ENCODE measurements around the gene EGFLAM. TPM values are rescaled to one million over a fixed set of nuclear protein-coding genes. Genes with fewer than 3 reads are reported as not detected.

EGFLAM gene
- total RNA-seq, 5 donors from 2014 or later (not counting 1 experiment from before 2014, with no cell fraction given), result not detected

GRCh38 chr5:38452201-38452600, 193.8 kb downstream of the EGFLAM start:
- Histone ChIP-seq H3K9me3 (no peaks in the 10 kb centered on the region), H3K36me3 (ENCODE audit: control insufficient read depth in 2 of 2, extremely low read depth in 1 of 2, insufficient read depth in 1 of 2, low read length in 1 of 2) (no peaks in the 10 kb centered on the region), H3K4me1 (ENCODE audit: control insufficient read depth in 1 of 2, extremely low read depth in 1 of 2, insufficient read depth in 2 of 2, low read length in 2 of 2) (peaks cover 10 to 45% of the 10 kb centered on the region in 2 experiments), H3K27me3 (replicated peaks in 1 of 2; ENCODE audit: control insufficient read depth in 2 of 2, extremely low read depth in 1 of 2, insufficient read depth in 2 of 2, low read length in 1 of 2) (peaks cover 5 to 64% of the 10 kb centered on the region in 2 experiments), H3K4me3 (ENCODE audit: control insufficient read depth in 1 of 2, extremely low read depth in 1 of 2, low read length in 1 of 2) (no peak overlapping the region), H3K27ac (ENCODE audit: low read length) (no peak overlapping the region)
- CTCF ChIA-PET, result interaction anchor here (2.6 to 4.3 kb wide), 2 partner anchors 11 kb away, joined by 11 to 43 read pairs; no protein-coding TSS in a partner anchor
- POLR2A ChIA-PET, result interaction anchor here in 1 of 2 donors (0.6 kb wide), 1 partner anchor 125 kb away, joined by 3 read pairs; no protein-coding TSS in a partner anchor
- ATAC-seq (replicated peaks in 1 of 4) (no peak), DNase-seq (no peak)
- Mint-ChIP-seq H3K4me3 (peak overlapping the region in 1 of 3 donors; percentile 69), H3K27ac (no peak overlapping the region), H3K4me1 (peaks cover 36 to 43% (median 42%) of the 10 kb centered on the region in 3 donors), H3K27me3 (peaks cover 66 to 78% of the 10 kb centered on the region in 2 donors), H3K9me3 (no peaks in the 10 kb centered on the region), H3K36me3 (no peaks in the 10 kb centered on the region)
- 96% methylated on average over 4 of the region's 4 CpGs for WGBS (ENCODE audit: insufficient coverage)

- Histone ChIP-seq H3K4me1 (ENCODE audit: control insufficient read depth in 1 of 2, extremely low read depth in 1 of 2, insufficient read depth in 2 of 2, low read length in 2 of 2) (peaks cover 10 to 45% of the 10 kb centered on the region in 2 experiments), H3K27ac (ENCODE audit: low read length) (no peak overlapping the region), H3K36me3 (ENCODE audit: control insufficient read depth in 2 of 2, extremely low read depth in 1 of 2, insufficient read depth in 1 of 2, low read length in 1 of 2) (no peaks in the 10 kb centered on the region), H3K9me3 (no peaks in the 10 kb centered on the region), H3K4me3 (ENCODE audit: control insufficient read depth in 1 of 2, extremely low read depth in 1 of 2, low read length in 1 of 2) (peak overlapping the region in 1 of 2 donors; percentile 39), H3K27me3 (replicated peaks in 1 of 2; ENCODE audit: control insufficient read depth in 2 of 2, extremely low read depth in 1 of 2, insufficient read depth in 2 of 2, low read length in 1 of 2) (peaks cover 7 to 67% of the 10 kb centered on the region in 2 experiments)
- DNase-seq, result peak; percentile 10 to 84 (median 44)
- Mint-ChIP-seq H3K27me3 (peaks cover 67 to 76% of the 10 kb centered on the region in 2 donors), H3K36me3 (no peaks in the 10 kb centered on the region), H3K4me1 (peaks cover 36 to 43% (median 42%) of the 10 kb centered on the region in 3 donors), H3K4me3 (peak overlapping the region in 2 of 3 donors; percentile 17 to 69), H3K27ac (peak overlapping the region in 1 of 2 donors; percentile 44), H3K9me3 (no peaks in the 10 kb centered on the region)
- ChIA-PET CTCF (interaction anchor here (0.5 to 4.3 kb wide), 7 partner anchors 10 to 1080 kb away, joined by 3 to 43 read pairs (median 4); no protein-coding TSS in a partner anchor), POLR2A (interaction anchor here in 1 of 2 donors (1.0 to 1.1 kb wide), 2 partner anchors 12 to 97 kb away, joined by 3 read pairs; no protein-coding TSS in a partner anchor)
- 0% methylated on average over 1 of the region's 3 CpGs for WGBS (ENCODE audit: insufficient coverage)
- ATAC-seq (replicated peaks in 1 of 4), result peak; percentile 87 to 98 (median 94)
Measured at GRCh38 chr5:38453506-38453905, 195.1 kb downstream of the EGFLAM start.

GRCh38 chr5:38453921-38454320, 195.6 kb downstream of the EGFLAM start:
- Histone ChIP-seq H3K4me1 (ENCODE audit: control insufficient read depth in 1 of 2, extremely low read depth in 1 of 2, insufficient read depth in 2 of 2, low read length in 2 of 2) (peaks cover 10 to 45% of the 10 kb centered on the region in 2 experiments), H3K4me3 (ENCODE audit: control insufficient read depth in 1 of 2, extremely low read depth in 1 of 2, low read length in 1 of 2) (peak overlapping the region in 1 of 2 donors; percentile 39), H3K27me3 (replicated peaks in 1 of 2; ENCODE audit: control insufficient read depth in 2 of 2, extremely low read depth in 1 of 2, insufficient read depth in 2 of 2, low read length in 1 of 2) (peaks cover 4 to 68% of the 10 kb centered on the region in 2 experiments), H3K36me3 (ENCODE audit: control insufficient read depth in 2 of 2, extremely low read depth in 1 of 2, insufficient read depth in 1 of 2, low read length in 1 of 2) (no peaks in the 10 kb centered on the region), H3K9me3 (no peaks in the 10 kb centered on the region), H3K27ac (ENCODE audit: low read length) (no peak overlapping the region)
- ATAC-seq (replicated peaks in 1 of 4) (no peak), DNase-seq (no peak)
- ChIA-PET POLR2A (interaction anchor here in 1 of 2 donors (1.0 to 1.1 kb wide), 2 partner anchors 12 to 96 kb away, joined by 3 read pairs; no protein-coding TSS in a partner anchor), CTCF (interaction anchor here (0.5 to 4.3 kb wide), 6 partner anchors 9 to 1081 kb away, joined by 3 to 43 read pairs (median 4); no protein-coding TSS in a partner anchor)
- Mint-ChIP-seq H3K27ac (peak overlapping the region in 1 of 2 donors; percentile 44), H3K27me3 (peaks cover 65 to 75% of the 10 kb centered on the region in 2 donors), H3K36me3 (no peaks in the 10 kb centered on the region), H3K4me3 (peak overlapping the region in 2 of 3 donors; percentile 17 to 69), H3K4me1 (peaks cover 35 to 43% (median 42%) of the 10 kb centered on the region in 3 donors), H3K9me3 (no peaks in the 10 kb centered on the region)
- WGBS (ENCODE audit: insufficient coverage), result 54% methylated on average over 5 of the region's 11 CpGs

GRCh38 chr5:38455796-38456330, 197.5 kb downstream of the EGFLAM start:
- Mint-ChIP-seq H3K4me1 (peaks cover 33 to 38% (median 38%) of the 10 kb centered on the region in 3 donors), H3K9me3 (no peaks in the 10 kb centered on the region), H3K27ac (no peak overlapping the region), H3K4me3 (no peak overlapping the region), H3K36me3 (no peaks in the 10 kb centered on the region), H3K27me3 (peaks cover 61 to 72% of the 10 kb centered on the region in 2 donors)
- Histone ChIP-seq H3K27ac (ENCODE audit: low read length) (no peak overlapping the region), H3K4me3 (ENCODE audit: control insufficient read depth in 1 of 2, extremely low read depth in 1 of 2, low read length in 1 of 2) (no peak overlapping the region), H3K9me3 (no peaks in the 10 kb centered on the region), H3K4me1 (ENCODE audit: control insufficient read depth in 1 of 2, extremely low read depth in 1 of 2, insufficient read depth in 2 of 2, low read length in 2 of 2) (peaks cover 10 to 45% of the 10 kb centered on the region in 2 experiments), H3K36me3 (ENCODE audit: control insufficient read depth in 2 of 2, extremely low read depth in 1 of 2, insufficient read depth in 1 of 2, low read length in 1 of 2) (no peaks in the 10 kb centered on the region), H3K27me3 (replicated peaks in 1 of 2; ENCODE audit: control insufficient read depth in 2 of 2, extremely low read depth in 1 of 2, insufficient read depth in 2 of 2, low read length in 1 of 2) (peaks cover 2 to 58% of the 10 kb centered on the region in 2 experiments)
- WGBS (ENCODE audit: insufficient coverage), result 89% methylated on average over 4 of the region's 8 CpGs
- ATAC-seq (replicated peaks in 1 of 4), result no peak
- DNase-seq, result peak in 1 of 35 experiments; percentile 30
- ChIA-PET CTCF (interaction anchor here (1.2 to 1.4 kb wide), 2 partner anchors 14 to 31 kb away, joined by 3 to 9 read pairs; no protein-coding TSS in a partner anchor), POLR2A (no interaction called here)

- no peak for DNase-seq
- ChIA-PET CTCF (interaction anchor here in 1 of 2 donors (1.2 kb wide), 1 partner anchor 15 kb away, joined by 9 read pairs; no protein-coding TSS in a partner anchor), POLR2A (no interaction called here)
- 100% methylated on average over 2 of the region's 4 CpGs for WGBS (ENCODE audit: insufficient coverage)
- H3K4me1 ChIP-seq (ENCODE audit: control insufficient read depth in 1 of 2, extremely low read depth in 1 of 2, insufficient read depth in 2 of 2, low read length in 2 of 2), result peaks cover 10 to 44% of the 10 kb centered on the region in 2 experiments
- no peaks in the 10 kb centered on the region for H3K9me3 ChIP-seq
- Mint-ChIP-seq H3K27me3 (peaks cover 59 to 69% of the 10 kb centered on the region in 2 donors), H3K4me3 (no peak overlapping the region), H3K36me3 (no peaks in the 10 kb centered on the region), H3K27ac (no peak overlapping the region), H3K9me3 (no peaks in the 10 kb centered on the region), H3K4me1 (peaks cover 33 to 38% (median 33%) of the 10 kb centered on the region in 3 donors)
- no peak for ATAC-seq (replicated peaks in 1 of 4)
- peaks cover 2 to 49% of the 10 kb centered on the region in 2 experiments for H3K27me3 ChIP-seq (replicated peaks in 1 of 2; ENCODE audit: control insufficient read depth in 2 of 2, extremely low read depth in 1 of 2, insufficient read depth in 2 of 2, low read length in 1 of 2)
- H3K27ac ChIP-seq (ENCODE audit: low read length), result no peak overlapping the region
- no peak overlapping the region for H3K4me3 ChIP-seq (ENCODE audit: control insufficient read depth in 1 of 2, extremely low read depth in 1 of 2, low read length in 1 of 2)
- no peaks in the 10 kb centered on the region for H3K36me3 ChIP-seq (ENCODE audit: control insufficient read depth in 2 of 2, extremely low read depth in 1 of 2, insufficient read depth in 1 of 2, low read length in 1 of 2)
Measured at GRCh38 chr5:38456657-38457399, 198.5 kb downstream of the EGFLAM start.

GRCh38 chr5:38458174-38458573, 199.8 kb downstream of the EGFLAM start:
- no peaks in the 10 kb centered on the region for H3K9me3 ChIP-seq
- H3K27ac ChIP-seq (ENCODE audit: low read length), result no peak overlapping the region
- ATAC-seq (replicated peaks in 1 of 4) (no peak), DNase-seq (no peak)
- Mint-ChIP-seq H3K4me1 (peaks cover 23 to 32% (median 28%) of the 10 kb centered on the region in 3 donors), H3K27ac (peak overlapping the region in 1 of 2 donors; percentile 33), H3K9me3 (no peaks in the 10 kb centered on the region), H3K36me3 (no peaks in the 10 kb centered on the region), H3K27me3 (peaks cover 59 to 68% of the 10 kb centered on the region in 2 donors), H3K4me3 (no peak overlapping the region)
- CTCF ChIA-PET, result no interaction called here
- no peaks in the 10 kb centered on the region for H3K36me3 ChIP-seq (ENCODE audit: control insufficient read depth in 2 of 2, extremely low read depth in 1 of 2, insufficient read depth in 1 of 2, low read length in 1 of 2)
- H3K27me3 ChIP-seq (replicated peaks in 1 of 2; ENCODE audit: control insufficient read depth in 2 of 2, extremely low read depth in 1 of 2, insufficient read depth in 2 of 2, low read length in 1 of 2), result peaks cover 2 to 49% of the 10 kb centered on the region in 2 experiments
- 90% methylated on average over 5 of the region's 8 CpGs for WGBS (ENCODE audit: insufficient coverage)
- POLR2A ChIA-PET, result no interaction called here
- peaks cover 6 to 31% of the 10 kb centered on the region in 2 experiments for H3K4me1 ChIP-seq (ENCODE audit: control insufficient read depth in 1 of 2, extremely low read depth in 1 of 2, insufficient read depth in 2 of 2, low read length in 2 of 2)
- no peak overlapping the region for H3K4me3 ChIP-seq (ENCODE audit: control insufficient read depth in 1 of 2, extremely low read depth in 1 of 2, low read length in 1 of 2)
